Astrocyte of the cerebellum (primary cell): Measurements from ENCODE around the gene SLC3A2.
A peak's percentile ranks its signal among the peaks of the same experiment; 100 is the strongest.

Source experiments
- DNase-seq: peaks from one replicate; pipeline ENCODE4 v3.0.0-alpha.2; 2011; ENCODE audit warnings: low read depth
- H3K4me3 ChIP-seq: 2 replicates; pipeline ENCODE4 v1.5.1; 2011; ENCODE audit warnings: mild to moderate bottlenecking, low read depth, low read length, moderate library complexity
- CTCF ChIP-seq: IDR thresholded peaks from 2 replicates; pipeline ENCODE4 v1.5.1; 2012; ENCODE audit warnings: low read length, low read depth, moderate library complexity, mild to moderate bottlenecking; ENCODE audit errors: missing control alignments
- in situ Hi-C: cut with HindIII; loops from 2 replicates; pipeline ENCODE4 v1.10.0; 2017; ENCODE audit warnings: low sequenced_read_pairs

SLC3A2 gene

GRCh38 chr11:62846177-62846576, 34.5 kb upstream of the SLC3A2 start:
- no peak overlapping the region for H3K4me3 ChIP-seq
- no peak for DNase-seq
- TF ChIP-seq CTCF = no peak
- in situ Hi-C loops = no loop called here

- in situ Hi-C loops = no loop called here
- TF ChIP-seq CTCF = no peak
- no peak for DNase-seq
- H3K4me3 ChIP-seq = no peak overlapping the region
Observed at GRCh38 chr11:62847767-62848314, 32.9 kb upstream of the SLC3A2 start.

- TF ChIP-seq CTCF = no peak
- in situ Hi-C loops = no loop called here
- DNase-seq = no peak
- no peak overlapping the region for H3K4me3 ChIP-seq
Observed at GRCh38 chr11:62850911-62851806, 29.5 kb upstream of the SLC3A2 start.

- TF ChIP-seq CTCF = no peak
- in situ Hi-C loops = no loop called here
- no peak overlapping the region for H3K4me3 ChIP-seq
- no peak for DNase-seq
Observed at GRCh38 chr11:62851807-62852522, 28.7 kb upstream of the SLC3A2 start.

GRCh38 chr11:62852523-62853188, 28.0 kb upstream of the SLC3A2 start:
- TF ChIP-seq CTCF = no peak
- no peak overlapping the region for H3K4me3 ChIP-seq
- in situ Hi-C loops = no loop called here
- DNase-seq = no peak

GRCh38 chr11:62853279-62853965, 27.3 kb upstream of the SLC3A2 start:
- in situ Hi-C loops = no loop called here
- peak overlapping the region; percentile 74 for H3K4me3 ChIP-seq
- DNase-seq = no peak
- TF ChIP-seq CTCF = no peak
